NT2/D1 (cell line): ENCODE data around the gene ELMO1.

ENCODE experiments used
- YY1 ChIP-seq: IDR thresholded peaks from 2 replicates; pipeline ENCODE4 v1.6.1; 2011; ENCODE audit not compliant: insufficient read length, insufficient read depth
- ZNF274 ChIP-seq: IDR thresholded peaks from 2 replicates; pipeline ENCODE4 v1.6.1; 2011; ENCODE audit warnings: mild to moderate bottlenecking, low read depth, low read length

- TF ChIP-seq YY1 (no peak), ZNF274 (no peak)
These were observed 35.0 kb upstream of the ELMO1 start for GRCh38 chr7:37483627-37484026.
